ENCODE measurements around the gene TP53TG3E. TPM values are rescaled to one million over a fixed set of nuclear protein-coding genes. Genes with fewer than 3 reads are reported as not detected.

Gene TP53TG3E
- total RNA-seq, 1 experiment from 2014 or later: not detected

Other genes starting within 250 kb of the TP53TG3E start
- gene TP53TG3C, start 110.1 kb upstream of the TP53TG3E start, total RNA-seq (2021; ENCODE audit: unreplicated experiment): not detected
- 0.18 TPM for gene TP53TG3B, start 56.5 kb downstream of the TP53TG3E start, total RNA-seq (2021; ENCODE audit: unreplicated experiment)
- gene TP53TG3F, start 155.3 kb downstream of the TP53TG3E start, total RNA-seq (2021; ENCODE audit: unreplicated experiment): 0.54 TPM